Tibial nerve (tissue), 4 donors: ENCODE measurements around the gene PTK6. TPM values are rescaled to one million over a fixed set of nuclear protein-coding genes. Genes with fewer than 3 reads are reported as not detected.

Source experiments
- DNase-seq, 2 donors: peaks; one replicate each; pipeline ENCODE4 v3.0.0-alpha.2; 2019; ENCODE audit warnings: low spot score in 2 of 2
- H3K27ac ChIP-seq, 4 donors: fragments of 200-600 bp; sonication (generic) in 3 of 4; one replicate each; pipeline ENCODE4 v1.5.1; 2017 to 2019; ENCODE audit warnings: mild to moderate bottlenecking in 1 of 4
- H3K27me3 ChIP-seq, 2 donors: fragments of 200-600 bp; sonication (generic) in 1 of 2; one replicate each; pipeline versions ENCODE4 v1.5.1 to v1.6.0; 2017 to 2019
- H3K36me3 ChIP-seq, 3 donors: fragments of 200-600 bp; sonication (generic); one replicate each; pipeline ENCODE4 v1.5.1; 2018 to 2019
- H3K4me1 ChIP-seq, 4 donors: fragments of 200-600 bp; sonication (generic) in 3 of 4; one replicate each; pipeline ENCODE4 v1.5.1; 2017 to 2019
- H3K4me3 ChIP-seq, 4 donors: fragments of 200-600 bp; sonication (generic) in 3 of 4; one replicate each; pipeline ENCODE4 v1.5.1; 2017 to 2019; ENCODE audit warnings: mild to moderate bottlenecking in 1 of 4, moderate library complexity in 1 of 4
- H3K9me3 ChIP-seq, 4 donors: fragments of 200-600 bp; sonication (generic) in 3 of 4; one replicate each; pipeline ENCODE4 v1.5.1; 2017 to 2019
- CTCF ChIP-seq, 5 experiments: fragments of 200-600 bp in 3 of 5; fragments of 450-650 bp in 2 of 5; sonication (generic) in 3 of 5; IDR thresholded peaks; one replicate each; pipeline ENCODE4 v1.5.1; 2016 to 2019; ENCODE audit warnings: antibody characterized with exemption in 5 of 5, mild to moderate bottlenecking in 3 of 5, moderate library complexity in 2 of 5
- EP300 ChIP-seq, 2 donors: sonication (generic); formaldehyde crosslinking; IDR thresholded peaks; one replicate each; pipeline ENCODE4 v1.6.1; 2017; ENCODE audit warnings: antibody characterized with exemption in 2 of 2, mild to moderate bottlenecking in 1 of 2
- POLR2A ChIP-seq, 2 donors: fragments of 450-650 bp; IDR thresholded peaks; one replicate each; pipeline ENCODE4 v1.6.1; 2017; ENCODE audit warnings: antibody characterized with exemption in 2 of 2, mild to moderate bottlenecking in 2 of 2, moderate library complexity in 2 of 2
- WGBS, 2 donors: methylation state at CpG; one replicate each; pipeline ENCODE4 v1.1.5; 2018; 5-methylcytosine and 5-hydroxymethylcytosine counted together
- total RNA-seq, 4 donors: library from RNA; depleted of rRNA; stranded (reverse); fragments of >200 nt; gene quantifications; one replicate each; pipeline ENCODE4 v1.1.0, GENCODE V29; 2016

The PTK6 gene
- total RNA-seq, 4 donors from 2014 or later, result 0.21 to 0.90 TPM; not detected in 2

- TF ChIP-seq EP300 (IDR thresholded peaks at IDR 0.05) (peak; percentile 75 to 76), CTCF (IDR thresholded peaks at IDR 0.05) (peak in 2 of 5 experiments; percentile 11 to 16), POLR2A (IDR thresholded peaks at IDR 0.05) (no peak)
- Histone ChIP-seq H3K36me3 (peaks cover 0 to 31% (median 0%) of the 10 kb centered on the region in 3 donors), H3K4me1 (peaks cover 0 to 43% (median 16%) of the 10 kb centered on the region in 4 donors), H3K9me3 (peaks cover 0 to 10% (median 0%) of the 10 kb centered on the region in 4 donors), H3K4me3 (peak overlapping the region; percentile 69 to 99 (median 85)), H3K27me3 (peaks cover 0 to 4% of the 10 kb centered on the region in 2 donors), H3K27ac (peak overlapping the region; percentile 93 to 100 (median 95))
- DNase-seq, result peak; percentile 51 to 67
- 0 to 1% methylated on average over 3 to 31 of the region's 68 CpGs for WGBS, 2 donors
These were observed 16.1 kb downstream of the PTK6 start for GRCh38 chr20:63520934-63521601.

GRCh38 chr20:63520504-63520933 is 16.7 kb downstream of the PTK6 start, which contains the start of gene PPDPF:
Gene PPDPF (plus strand): TSS chr20:63520765. CDS start chr20:63521309, 544 bp downstream.
- TF ChIP-seq POLR2A (IDR thresholded peaks at IDR 0.05) (peak; percentile 92 to 97), EP300 (IDR thresholded peaks at IDR 0.05) (peak in 1 of 2 donors; percentile 97), CTCF (IDR thresholded peaks at IDR 0.05) (peak in 1 of 5 experiments; percentile 21)
- Histone ChIP-seq H3K4me1 (peaks cover 0 to 43% (median 16%) of the 10 kb centered on the region in 4 donors), H3K36me3 (peaks cover 0 to 31% (median 0%) of the 10 kb centered on the region in 3 donors), H3K27ac (peak within 1 kb of the TSS; percentile 93 to 100 (median 95)), H3K27me3 (peaks cover 0 to 4% of the 10 kb centered on the region in 2 donors), H3K9me3 (peaks cover 0 to 10% (median 0%) of the 10 kb centered on the region in 4 donors), H3K4me3 (peak within 1 kb of the TSS; percentile 69 to 99 (median 85))
- 0 to 2% methylated on average over 4 to 13 of the region's 64 CpGs for WGBS, 2 donors
- DNase-seq, result peak; percentile 70

GRCh38 chr20:63519668-63520503 is 17.3 kb downstream of the PTK6 start:
- TF ChIP-seq EP300 (IDR thresholded peaks at IDR 0.05) (no peak), CTCF (IDR thresholded peaks at IDR 0.05) (peak in 4 of 5 experiments; percentile 23 to 39 (median 28))
- H3K36me3 ChIP-seq, result peaks cover 0 to 31% (median 0%) of the 10 kb centered on the region in 3 donors
- no peak for DNase-seq

GRCh38 chr20:63518946-63519667 is 18.1 kb downstream of the PTK6 start:
- WGBS, 2 donors, result 68 to 77% methylated on average over 32 of the region's 32 CpGs
- Histone ChIP-seq H3K27me3 (peaks cover 0 to 4% of the 10 kb centered on the region in 2 donors), H3K9me3 (peaks cover 0 to 10% (median 0%) of the 10 kb centered on the region in 4 donors), H3K36me3 (peaks cover 0 to 31% (median 0%) of the 10 kb centered on the region in 3 donors), H3K4me3 (peak overlapping the region; percentile 69 to 99 (median 85)), H3K4me1 (peaks cover 0 to 34% (median 16%) of the 10 kb centered on the region in 4 donors), H3K27ac (peak overlapping the region; percentile 93 to 100 (median 95))
- no peak for DNase-seq
- TF ChIP-seq EP300 (IDR thresholded peaks at IDR 0.05) (no peak), CTCF (IDR thresholded peaks at IDR 0.05) (no peak), POLR2A (IDR thresholded peaks at IDR 0.05) (no peak)

More at GRCh38 chr20:63519668-63520503, 17.3 kb downstream of the PTK6 start:
- Histone ChIP-seq H3K27ac (peak overlapping the region; percentile 93 to 100 (median 95)), H3K27me3 (peaks cover 0 to 4% of the 10 kb centered on the region in 2 donors), H3K9me3 (peaks cover 0 to 10% (median 0%) of the 10 kb centered on the region in 4 donors), H3K4me1 (peaks cover 0 to 38% (median 16%) of the 10 kb centered on the region in 4 donors), H3K4me3 (peak overlapping the region; percentile 69 to 99 (median 85))
- WGBS, 2 donors, result 1 to 3% methylated on average over 19 to 46 of the region's 72 CpGs
